Measurements from ENCODE around the gene HNRNPDL.
"Not testable (repeated sequence)": the region's sequence is repeated elsewhere in the genome, so short reads cannot be mapped to it uniquely, and the experiment has no call there.

Gene HNRNPDL

GRCh38 chr4:82398263-82398662 lies 32.0 kb downstream of the HNRNPDL start:
- Histone ChIP-seq H3K4me1 (ENCODE audit: control insufficient read depth, low read length) (no peaks in the 10 kb centered on the region), H3K27me3 (ENCODE audit: control insufficient read depth, low read length) (peaks cover 12% of the 10 kb centered on the region; the same call in 1 of the 2 replicates), H3K4me2 (ENCODE audit: low read length) (no peak overlapping the region), H3K36me3 (ENCODE audit: control insufficient read depth, low read length) (no peaks in the 10 kb centered on the region), H3K79me2 (ENCODE audit: control insufficient read depth, low read length) (no peaks in the 10 kb centered on the region), H3F3A (ENCODE audit: control insufficient read depth, insufficient read depth) (no peaks in the 10 kb centered on the region), H3K4me3 (ENCODE audit: low read length) (no peak overlapping the region), H3K9me2 (replicated peaks; ENCODE audit: control insufficient read depth, low read length) (no peaks in the 10 kb centered on the region), H4K20me1 (ENCODE audit: control insufficient read depth, insufficient read depth, low read depth, low read length) (no peaks in the 10 kb centered on the region), H3K27ac (ENCODE audit: low read depth, low read length) (no peak overlapping the region), H3K9me3 (ENCODE audit: control insufficient read depth, insufficient read depth, low read length) (no peaks in the 10 kb centered on the region)
- TF ChIP-seq, protein P1, sequence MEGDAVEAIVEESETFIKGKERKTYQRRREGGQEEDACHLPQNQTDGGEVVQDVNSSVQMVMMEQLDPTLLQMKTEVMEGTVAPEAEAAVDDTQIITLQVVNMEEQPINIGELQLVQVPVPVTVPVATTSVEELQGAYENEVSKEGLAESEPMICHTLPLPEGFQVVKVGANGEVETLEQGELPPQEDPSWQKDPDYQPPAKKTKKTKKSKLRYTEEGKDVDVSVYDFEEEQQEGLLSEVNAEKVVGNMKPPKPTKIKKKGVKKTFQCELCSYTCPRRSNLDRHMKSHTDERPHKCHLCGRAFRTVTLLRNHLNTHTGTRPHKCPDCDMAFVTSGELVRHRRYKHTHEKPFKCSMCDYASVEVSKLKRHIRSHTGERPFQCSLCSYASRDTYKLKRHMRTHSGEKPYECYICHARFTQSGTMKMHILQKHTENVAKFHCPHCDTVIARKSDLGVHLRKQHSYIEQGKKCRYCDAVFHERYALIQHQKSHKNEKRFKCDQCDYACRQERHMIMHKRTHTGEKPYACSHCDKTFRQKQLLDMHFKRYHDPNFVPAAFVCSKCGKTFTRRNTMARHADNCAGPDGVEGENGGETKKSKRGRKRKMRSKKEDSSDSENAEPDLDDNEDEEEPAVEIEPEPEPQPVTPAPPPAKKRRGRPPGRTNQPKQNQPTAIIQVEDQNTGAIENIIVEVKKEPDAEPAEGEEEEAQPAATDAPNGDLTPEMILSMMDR (IDR thresholded peaks at IDR 0.05; ENCODE audit: low read depth, low read length, poor library complexity, severe bottlenecking) = no peak
- no peak for TF ChIP-seq EZH2phosphoT487 (IDR thresholded peaks at IDR 0.05; ENCODE audit: borderline replicate concordance, low read length)

GRCh38 chr4:82397527-82397926 lies 32.7 kb downstream of the HNRNPDL start:
- H3K9me2 ChIP-seq (replicated peaks; ENCODE audit: control insufficient read depth, low read length) = no peaks in the 10 kb centered on the region
- TF ChIP-seq, protein P1 (IDR thresholded peaks at IDR 0.05; ENCODE audit: low read depth, low read length, poor library complexity, severe bottlenecking) = no peak
- TF ChIP-seq EZH2phosphoT487 (IDR thresholded peaks at IDR 0.05; ENCODE audit: borderline replicate concordance, low read length) = no peak

DNA sequence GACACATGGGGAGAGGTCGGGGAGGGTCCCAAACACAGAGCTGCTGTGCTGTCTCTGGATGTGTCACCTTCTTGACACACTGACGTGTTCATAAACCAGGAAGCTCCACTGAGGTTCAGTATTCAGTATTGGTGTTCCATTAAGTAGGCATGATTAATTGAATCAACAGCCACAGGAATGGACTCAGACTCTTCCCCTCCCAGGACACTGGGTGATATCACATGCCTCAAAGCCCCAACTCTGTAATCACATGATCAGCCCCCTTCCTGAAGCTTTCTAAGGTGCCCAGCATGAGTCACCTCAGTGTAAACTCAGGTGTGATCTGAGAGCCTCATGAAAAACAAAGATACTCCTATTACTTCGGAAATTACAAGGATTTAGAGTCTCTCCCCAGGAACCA lies 35.4 kb downstream of the HNRNPDL start:
- H3K27me3 ChIP-seq (ENCODE audit: control insufficient read depth, low read length) = peaks cover 6% of the 10 kb centered on the region; the same call in 1 of the 2 replicates
- TF ChIP-seq, protein P1 (IDR thresholded peaks at IDR 0.05; ENCODE audit: low read depth, low read length, poor library complexity, severe bottlenecking) = no peak
- no peak for TF ChIP-seq EZH2phosphoT487 (IDR thresholded peaks at IDR 0.05; ENCODE audit: borderline replicate concordance, low read length)
- no peaks in the 10 kb centered on the region for H3K9me3 ChIP-seq (ENCODE audit: control insufficient read depth, insufficient read depth, low read length)
- H3K4me3 ChIP-seq (ENCODE audit: low read length) = no peak overlapping the region
- no peaks in the 10 kb centered on the region for H4K20me1 ChIP-seq (ENCODE audit: control insufficient read depth, insufficient read depth, low read depth, low read length)
- H3K27ac ChIP-seq (ENCODE audit: low read depth, low read length) = no peak overlapping the region
- no peaks in the 10 kb centered on the region for H3K36me3 ChIP-seq (ENCODE audit: control insufficient read depth, low read length)
- no peaks in the 10 kb centered on the region for H3F3A ChIP-seq (ENCODE audit: control insufficient read depth, insufficient read depth)
- H3K79me2 ChIP-seq (ENCODE audit: control insufficient read depth, low read length) = no peaks in the 10 kb centered on the region
- no peak overlapping the region for H3K4me2 ChIP-seq (ENCODE audit: low read length)
- H3K9me2 ChIP-seq (replicated peaks; ENCODE audit: control insufficient read depth, low read length) = no peaks in the 10 kb centered on the region
- no peaks in the 10 kb centered on the region for H3K4me1 ChIP-seq (ENCODE audit: control insufficient read depth, low read length)

More at GRCh38 chr4:82397527-82397926, 32.7 kb downstream of the HNRNPDL start:
- H4K20me1 ChIP-seq (ENCODE audit: control insufficient read depth, insufficient read depth, low read depth, low read length) = no peaks in the 10 kb centered on the region
- H3K79me2 ChIP-seq (ENCODE audit: control insufficient read depth, low read length) = no peaks in the 10 kb centered on the region
- no peak overlapping the region for H3K27ac ChIP-seq (ENCODE audit: low read depth, low read length)
- H3K4me3 ChIP-seq (ENCODE audit: low read length) = no peak overlapping the region
- no peaks in the 10 kb centered on the region for H3K4me1 ChIP-seq (ENCODE audit: control insufficient read depth, low read length)
- peaks cover 12% of the 10 kb centered on the region; the same call in 1 of the 2 replicates for H3K27me3 ChIP-seq (ENCODE audit: control insufficient read depth, low read length)
- H3K4me2 ChIP-seq (ENCODE audit: low read length) = no peak overlapping the region
- no peaks in the 10 kb centered on the region for H3F3A ChIP-seq (ENCODE audit: control insufficient read depth, insufficient read depth)
- no peaks in the 10 kb centered on the region for H3K9me3 ChIP-seq (ENCODE audit: control insufficient read depth, insufficient read depth, low read length)
- H3K36me3 ChIP-seq (ENCODE audit: control insufficient read depth, low read length) = no peaks in the 10 kb centered on the region

DNA sequence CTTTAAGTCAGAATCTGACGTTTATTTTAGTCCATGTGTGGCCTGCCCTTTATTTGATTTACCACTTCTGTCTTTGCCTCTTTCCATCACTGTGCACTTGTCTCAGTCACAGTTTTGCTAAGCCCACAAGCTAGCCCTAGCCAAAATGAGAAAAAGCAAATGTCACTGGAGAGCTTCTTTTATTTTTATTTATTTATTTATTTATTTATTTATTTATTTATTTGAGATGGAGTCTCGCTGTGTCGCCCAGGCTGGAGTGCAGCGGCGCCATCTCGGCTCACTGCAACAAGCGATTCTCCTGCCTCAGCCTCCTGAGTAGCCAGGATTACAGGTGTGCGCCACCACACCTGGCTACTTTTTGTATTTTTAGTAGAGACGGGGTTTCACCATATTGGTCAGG lies 40.2 kb downstream of the HNRNPDL start:
- H4K20me1 ChIP-seq (ENCODE audit: control insufficient read depth, insufficient read depth, low read depth, low read length); H3K4me3 ChIP-seq (ENCODE audit: low read length); H3K79me2 ChIP-seq (ENCODE audit: control insufficient read depth, low read length); H3K4me1 ChIP-seq (ENCODE audit: control insufficient read depth, low read length); H3K27ac ChIP-seq (ENCODE audit: low read depth, low read length); H3F3A ChIP-seq (ENCODE audit: control insufficient read depth, insufficient read depth); H3K27me3 ChIP-seq (ENCODE audit: control insufficient read depth, low read length); H3K9me3 ChIP-seq (ENCODE audit: control insufficient read depth, insufficient read depth, low read length); H3K36me3 ChIP-seq (ENCODE audit: control insufficient read depth, low read length); H3K9me2 ChIP-seq (replicated peaks; ENCODE audit: control insufficient read depth, low read length); H3K4me2 ChIP-seq (ENCODE audit: low read length): not testable (repeated sequence)

Data from DOHH2 (cell line).